AG04450 (cell line): ENCODE data around the gene NSD1. TPM values are rescaled to one million over a fixed set of nuclear protein-coding genes. Genes with fewer than 3 reads are reported as not detected.

Experiments
- CTCF ChIA-PET: fragments of 300-600, 350-600 bp; formaldehyde crosslinking; extraction: SDS; loops from one replicate; lab custom pipeline; 2022; ENCODE audit warnings: antibody characterized with exemption, inconsistent platforms; lab: Charles Lee
- POLR2A ChIA-PET: fragments of 350-600 bp; formaldehyde crosslinking; extraction: SDS; loops from one replicate; lab custom pipeline; 2021; ENCODE audit warnings: antibody characterized with exemption, inconsistent platforms; lab: Yijun Ruan, JAX
- DNase-seq: peaks from one replicate; pipeline ENCODE4 v3.0.0-alpha.2; 2011; ENCODE audit warnings: low read depth, low spot score
- H3K27ac ChIP-seq: one replicate; pipeline ENCODE4 v1.5.1; 2012; ENCODE audit warnings: low read depth, low read length, control low read depth
- H3K27me3 ChIP-seq: one replicate; pipeline ENCODE4 v1.6.0; 2012; ENCODE audit warnings: low read length; ENCODE audit not compliant: control insufficient read depth, insufficient read depth
- H3K4me3 ChIP-seq: 2 replicates; pipeline ENCODE4 v1.5.1; 2011; ENCODE audit warnings: mild to moderate bottlenecking, low read depth, low read length, control low read depth
- H3K9me3 ChIP-seq: 2 replicates; pipeline ENCODE4 v1.5.1; 2012; ENCODE audit warnings: low read length; ENCODE audit not compliant: control insufficient read depth, insufficient read depth
- polyA plus RNA-seq: library from polyadenylated mRNA; depleted of rRNA; stranded (reverse); fragments of >200 nt; gene quantifications from 2 replicates; pipeline ENCODE4 v1.2.3, GENCODE V29; 2011
- TF ChIP-seq, protein P1 (sequence below): IDR thresholded peaks from 2 replicates; pipeline ENCODE4 v1.5.1; 2011; ENCODE audit warnings: low read depth, low read length, control low read depth, inconsistent platforms

NSD1 gene
- polyA plus RNA-seq, 1 experiment = 33.4 TPM

GRCh38 chr5:177087398-177088005, 46.1 kb upstream of the NSD1 start:
- TF ChIP-seq, protein P1, sequence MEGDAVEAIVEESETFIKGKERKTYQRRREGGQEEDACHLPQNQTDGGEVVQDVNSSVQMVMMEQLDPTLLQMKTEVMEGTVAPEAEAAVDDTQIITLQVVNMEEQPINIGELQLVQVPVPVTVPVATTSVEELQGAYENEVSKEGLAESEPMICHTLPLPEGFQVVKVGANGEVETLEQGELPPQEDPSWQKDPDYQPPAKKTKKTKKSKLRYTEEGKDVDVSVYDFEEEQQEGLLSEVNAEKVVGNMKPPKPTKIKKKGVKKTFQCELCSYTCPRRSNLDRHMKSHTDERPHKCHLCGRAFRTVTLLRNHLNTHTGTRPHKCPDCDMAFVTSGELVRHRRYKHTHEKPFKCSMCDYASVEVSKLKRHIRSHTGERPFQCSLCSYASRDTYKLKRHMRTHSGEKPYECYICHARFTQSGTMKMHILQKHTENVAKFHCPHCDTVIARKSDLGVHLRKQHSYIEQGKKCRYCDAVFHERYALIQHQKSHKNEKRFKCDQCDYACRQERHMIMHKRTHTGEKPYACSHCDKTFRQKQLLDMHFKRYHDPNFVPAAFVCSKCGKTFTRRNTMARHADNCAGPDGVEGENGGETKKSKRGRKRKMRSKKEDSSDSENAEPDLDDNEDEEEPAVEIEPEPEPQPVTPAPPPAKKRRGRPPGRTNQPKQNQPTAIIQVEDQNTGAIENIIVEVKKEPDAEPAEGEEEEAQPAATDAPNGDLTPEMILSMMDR = no peak
- DNase-seq = no peak
- peak overlapping the region; percentile 56 for H3K4me3 ChIP-seq
- ChIA-PET POLR2A (no interaction called here), CTCF (interaction anchor here (1.2 to 6.4 kb wide), 6 partner anchors 10 to 74 kb away, joined by 3 to 81 read pairs (median 8); no protein-coding TSS in a partner anchor)
- no peaks in the 10 kb centered on the region for H3K9me3 ChIP-seq
- no peak overlapping the region for H3K27ac ChIP-seq
- peaks cover 15% of the 10 kb centered on the region for H3K27me3 ChIP-seq

- TF ChIP-seq, protein P1 = no peak
- no peak overlapping the region for H3K27ac ChIP-seq
Measured at GRCh38 chr5:177089127-177089526, 44.4 kb upstream of the NSD1 start.

GRCh38 chr5:177089825-177090641, 43.5 kb upstream of the NSD1 start:
- no peak overlapping the region for H3K27ac ChIP-seq
- DNase-seq = no peak
- POLR2A ChIA-PET = no interaction called here
- no peak overlapping the region for H3K4me3 ChIP-seq
- H3K27me3 ChIP-seq = peaks cover 11% of the 10 kb centered on the region
- TF ChIP-seq, protein P1 = no peak
- CTCF ChIA-PET = interaction anchor here (0.9 to 1.1 kb wide), 4 partner anchors 18 to 24 kb away, joined by 3 to 5 read pairs (median 3); no protein-coding TSS in a partner anchor
- no peaks in the 10 kb centered on the region for H3K9me3 ChIP-seq

More at GRCh38 chr5:177089127-177089526, 44.4 kb upstream of the NSD1 start:
- no peak for DNase-seq
- Histone ChIP-seq H3K27me3 (peaks cover 13% of the 10 kb centered on the region), H3K4me3 (no peak overlapping the region), H3K9me3 (no peaks in the 10 kb centered on the region)
- CTCF ChIA-PET = interaction anchor here (0.9 to 1.1 kb wide), 4 partner anchors 18 to 24 kb away, joined by 3 to 5 read pairs (median 3); no protein-coding TSS in a partner anchor
- POLR2A ChIA-PET = no interaction called here

GRCh38 chr5:177090813-177091212, 42.8 kb upstream of the NSD1 start:
- H3K9me3 ChIP-seq = no peaks in the 10 kb centered on the region; the same call in 1 of the 2 replicates
- H3K27ac ChIP-seq = no peak overlapping the region
- POLR2A ChIA-PET = no interaction called here
- TF ChIP-seq, protein P1 = no peak
- DNase-seq = no peak
- CTCF ChIA-PET = no interaction called here
- peaks cover 8% of the 10 kb centered on the region for H3K27me3 ChIP-seq
- no peak overlapping the region for H3K4me3 ChIP-seq

- H3K27ac ChIP-seq = no peak overlapping the region
- H3K9me3 ChIP-seq = no peaks in the 10 kb centered on the region; the same call in 1 of the 2 replicates
- CTCF ChIA-PET = no interaction called here
- no peak for DNase-seq
- POLR2A ChIA-PET = no interaction called here
- TF ChIP-seq, protein P1 = no peak
- H3K27me3 ChIP-seq = peaks cover 8% of the 10 kb centered on the region
- H3K4me3 ChIP-seq = no peak overlapping the region
Measured at GRCh38 chr5:177091232-177091631, 42.3 kb upstream of the NSD1 start.
